Activated naive CD4-positive, alpha-beta T cell (primary cell): ENCODE results near the gene LGALS7B.
"Not testable (repeated sequence)": the region's sequence is repeated elsewhere in the genome, so short reads cannot be mapped to it uniquely, and the experiment has no call there.

Experiments
- DNase-seq, 4 experiments: peaks; one replicate each; lab custom pipeline; 2025; lab: John Stamatoyannopoulos, UW

The LGALS7B gene

DNA sequence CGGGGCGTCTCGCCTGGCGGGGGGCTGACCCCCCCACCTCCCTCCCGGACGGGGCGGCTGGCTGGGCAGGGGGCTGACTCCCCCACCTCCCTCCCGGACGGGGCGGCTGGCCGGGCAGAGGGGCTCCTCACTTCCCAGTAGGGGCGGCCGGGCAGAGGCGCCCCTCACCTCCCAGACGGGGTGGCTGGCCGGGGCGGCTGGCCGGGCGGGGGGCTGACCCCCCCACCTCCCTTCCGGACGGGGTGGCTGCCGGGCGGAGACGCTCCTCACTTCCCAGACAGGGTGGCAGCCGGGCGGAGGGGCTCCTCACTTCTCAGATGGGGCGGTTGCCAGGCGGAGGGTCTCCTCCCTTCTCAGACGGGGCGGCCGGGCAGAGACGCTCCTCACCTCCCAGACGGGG, 8.8 kb downstream of the LGALS7B start:
- DNase-seq = not testable (repeated sequence)

DNA sequence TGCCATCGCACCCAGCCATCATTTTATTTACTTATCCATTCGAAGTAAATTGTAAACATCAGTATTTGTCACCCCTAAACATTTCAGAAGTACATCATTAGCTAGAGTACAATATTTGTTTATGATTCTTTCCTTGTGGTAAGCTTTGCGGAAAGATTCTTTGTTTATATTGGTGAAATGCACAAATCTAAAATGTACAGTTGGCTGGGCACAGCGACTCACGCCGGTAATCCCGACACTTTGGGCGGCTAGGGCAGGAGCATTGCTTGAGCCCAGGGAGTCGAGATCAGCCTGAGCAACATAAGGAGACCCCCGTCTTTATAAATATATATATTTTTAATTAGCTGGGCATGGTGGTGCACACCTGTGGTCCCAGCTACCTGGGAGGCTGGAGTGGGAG, 10.1 kb downstream of the LGALS7B start:
- no peak for DNase-seq

DNA sequence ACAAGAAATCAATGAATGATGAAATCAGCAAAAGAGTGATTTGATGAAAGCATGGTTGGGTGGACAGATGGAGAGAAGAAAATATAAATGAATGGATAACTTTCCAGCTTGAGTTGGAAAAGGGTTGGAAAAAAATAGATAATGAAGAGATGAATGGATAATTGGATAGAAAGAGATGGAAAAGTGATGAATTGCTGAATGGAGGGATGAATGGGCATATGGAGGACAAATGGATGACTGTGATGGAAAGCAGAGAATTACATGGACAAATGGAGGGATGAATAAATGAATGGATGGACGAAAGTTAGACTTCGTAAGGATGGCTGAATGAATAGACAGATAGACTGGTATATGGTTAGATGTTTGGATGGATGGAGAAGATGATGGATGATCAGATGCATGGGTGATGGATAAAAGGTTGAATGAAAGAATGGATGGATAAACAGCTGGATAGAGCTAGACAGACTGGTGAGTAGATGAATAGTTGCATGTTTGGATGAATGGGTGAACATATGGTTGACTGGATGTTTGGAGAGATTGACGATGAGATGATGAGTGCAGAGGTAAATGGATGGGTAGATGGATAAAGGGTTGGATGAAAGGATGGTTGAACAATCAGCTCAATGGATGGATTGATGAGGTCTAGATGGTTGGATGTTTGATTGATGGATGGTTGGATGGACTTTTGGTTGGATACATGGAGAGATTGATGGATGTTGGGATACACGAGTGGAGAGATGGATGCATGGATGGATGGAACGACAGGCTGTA, 11.8 kb downstream of the LGALS7B start:
- DNase-seq = no peak

DNA sequence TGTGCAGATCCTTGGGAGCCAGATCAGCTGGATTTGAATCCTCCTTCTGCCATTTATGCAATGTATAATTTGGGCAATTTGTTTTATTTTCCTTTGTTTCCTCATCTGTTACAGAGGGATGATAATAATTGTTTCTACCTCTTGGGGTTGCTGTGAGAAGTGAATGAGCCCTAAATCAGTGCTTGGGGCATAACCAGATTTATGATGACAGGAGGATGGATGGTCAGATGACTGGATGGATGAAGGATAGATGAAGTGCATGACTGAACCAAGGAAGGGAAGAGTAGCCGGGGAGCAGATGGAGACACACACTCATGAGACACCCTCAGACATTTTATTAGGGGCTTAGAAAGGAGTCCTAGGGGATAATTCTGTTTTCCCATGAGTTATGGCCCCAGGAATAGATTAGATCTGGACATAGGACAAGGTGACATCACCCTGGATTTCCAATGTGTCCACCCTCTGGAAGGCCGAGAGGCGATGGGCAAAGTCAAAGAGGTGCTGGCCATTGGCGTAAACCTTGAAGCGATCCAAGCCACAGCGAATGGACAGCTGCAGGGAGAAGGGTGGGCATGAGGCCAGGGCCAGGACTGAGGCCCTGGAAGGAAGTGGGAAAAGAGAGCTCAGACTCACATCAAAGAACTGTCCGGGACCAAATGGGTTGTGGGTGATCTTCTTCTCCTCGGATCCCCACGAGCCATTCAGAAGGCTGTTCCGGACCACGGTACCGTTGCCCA, 12.5 kb downstream of the LGALS7B start:
- DNase-seq = no peak

DNA sequence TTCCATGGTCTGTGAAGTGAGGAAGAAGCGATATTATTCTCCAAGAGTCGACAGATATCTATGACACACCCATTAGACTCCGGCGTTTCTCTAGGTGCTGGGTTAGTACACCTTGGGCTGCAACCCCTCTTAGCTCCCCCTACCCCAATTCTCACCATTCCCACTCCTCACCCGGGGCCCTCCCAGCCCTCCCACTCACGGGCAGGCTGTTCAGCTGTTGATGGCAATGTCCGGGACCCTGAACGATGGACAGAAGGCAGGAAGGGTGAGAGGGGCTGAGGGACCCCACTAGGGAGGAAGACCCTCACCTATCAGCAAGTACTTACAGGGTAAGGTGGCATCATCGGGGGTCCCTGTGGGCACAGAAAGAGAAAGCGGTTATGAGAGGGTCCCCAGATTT, 14.5 kb downstream of the LGALS7B start:
- no peak for DNase-seq

DNA sequence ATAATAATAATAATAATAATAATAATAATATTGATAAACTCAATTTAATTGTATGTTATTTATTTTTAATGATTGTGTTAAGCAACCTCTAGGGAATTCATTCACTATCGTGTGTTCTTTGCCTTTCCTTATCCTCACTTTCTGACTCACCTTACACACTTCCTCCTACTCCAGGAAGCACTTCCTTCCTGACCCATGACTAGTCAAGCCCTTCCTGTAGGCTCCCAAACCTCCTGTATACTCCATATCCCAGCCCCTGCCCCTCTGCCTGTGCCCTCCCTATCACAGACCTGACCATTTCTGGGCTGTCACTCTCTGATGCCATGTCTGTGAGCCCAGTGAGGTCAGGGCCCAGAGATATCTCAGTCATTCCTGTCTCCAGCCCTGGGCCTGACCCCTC, 16.2 kb downstream of the LGALS7B start:
- DNase-seq = no peak

DNA sequence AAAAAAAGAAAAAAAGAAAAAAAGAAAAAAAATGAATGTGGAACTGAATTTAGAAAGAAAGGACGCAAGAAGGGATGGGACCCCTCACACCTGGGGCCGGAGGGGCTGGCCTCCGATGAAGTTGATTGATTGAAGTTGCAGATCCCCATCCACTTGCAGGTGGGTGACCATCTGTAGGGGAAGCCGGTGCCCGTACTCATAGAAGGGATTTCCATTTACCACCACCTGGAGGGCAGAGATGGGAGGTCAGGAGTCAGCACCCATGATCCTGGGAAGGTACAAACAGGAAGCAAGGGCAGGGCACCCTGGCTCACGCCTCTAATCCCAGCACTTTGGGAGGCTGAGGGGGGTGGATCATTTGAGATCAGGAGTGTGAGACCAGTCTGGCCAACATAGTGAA, 17.4 kb downstream of the LGALS7B start:
- no peak for DNase-seq

DNA sequence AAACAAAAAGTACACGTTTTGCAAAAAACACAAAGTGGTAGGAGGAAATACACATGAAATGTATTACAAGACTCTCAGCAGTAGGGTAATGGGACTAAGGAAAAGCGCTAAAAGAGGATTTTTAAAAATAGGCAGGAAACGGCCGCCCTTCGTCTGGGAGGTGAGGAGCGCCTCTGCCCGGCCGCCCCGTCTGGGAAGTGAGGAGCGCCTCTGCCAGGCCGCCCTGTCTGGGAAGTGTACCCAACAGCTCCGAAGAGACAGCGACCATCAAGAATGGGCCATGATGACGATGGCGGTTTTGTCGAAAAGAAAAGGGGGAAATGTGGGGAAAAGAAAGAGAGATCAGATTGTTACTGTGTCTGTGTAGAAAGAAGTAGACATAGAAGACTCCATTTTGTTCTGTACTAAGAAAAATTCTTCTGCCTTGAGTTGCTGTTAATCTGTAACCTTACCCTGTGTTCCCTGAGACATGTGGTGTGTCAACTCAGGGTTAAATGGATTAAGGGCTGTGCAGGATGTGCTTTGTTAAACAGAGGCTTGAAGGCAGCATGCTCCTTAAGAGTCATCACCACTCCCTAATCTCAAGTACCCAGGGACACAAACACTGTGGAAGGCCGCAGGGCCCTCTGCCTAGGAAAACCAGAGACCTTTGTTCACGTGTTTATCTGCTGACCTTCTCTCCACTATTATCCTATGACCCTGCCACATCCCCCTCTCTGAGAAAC, 18.5 kb downstream of the LGALS7B start:
- DNase-seq = not testable (repeated sequence)

DNA sequence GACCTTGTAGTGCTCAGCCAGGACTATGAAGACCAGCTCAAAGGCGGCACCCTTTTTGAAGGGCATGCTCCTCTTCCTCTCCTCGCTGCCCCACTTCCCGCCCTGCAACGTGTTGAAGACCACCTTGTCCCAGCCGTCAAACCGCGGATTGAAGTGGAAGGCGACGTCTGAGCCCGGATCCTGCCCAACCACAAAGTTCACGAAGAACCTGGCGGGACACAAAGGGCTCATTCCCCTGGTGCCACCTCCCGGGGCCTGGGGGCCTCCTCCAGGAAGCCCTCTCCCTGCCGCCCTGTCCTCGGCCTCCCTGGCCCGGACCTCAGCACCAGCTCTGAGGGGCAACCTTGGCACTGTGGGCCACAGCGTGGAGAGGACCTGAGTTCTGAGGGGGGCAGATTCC, 19.7 kb downstream of the LGALS7B start:
- DNase-seq = no peak

DNA sequence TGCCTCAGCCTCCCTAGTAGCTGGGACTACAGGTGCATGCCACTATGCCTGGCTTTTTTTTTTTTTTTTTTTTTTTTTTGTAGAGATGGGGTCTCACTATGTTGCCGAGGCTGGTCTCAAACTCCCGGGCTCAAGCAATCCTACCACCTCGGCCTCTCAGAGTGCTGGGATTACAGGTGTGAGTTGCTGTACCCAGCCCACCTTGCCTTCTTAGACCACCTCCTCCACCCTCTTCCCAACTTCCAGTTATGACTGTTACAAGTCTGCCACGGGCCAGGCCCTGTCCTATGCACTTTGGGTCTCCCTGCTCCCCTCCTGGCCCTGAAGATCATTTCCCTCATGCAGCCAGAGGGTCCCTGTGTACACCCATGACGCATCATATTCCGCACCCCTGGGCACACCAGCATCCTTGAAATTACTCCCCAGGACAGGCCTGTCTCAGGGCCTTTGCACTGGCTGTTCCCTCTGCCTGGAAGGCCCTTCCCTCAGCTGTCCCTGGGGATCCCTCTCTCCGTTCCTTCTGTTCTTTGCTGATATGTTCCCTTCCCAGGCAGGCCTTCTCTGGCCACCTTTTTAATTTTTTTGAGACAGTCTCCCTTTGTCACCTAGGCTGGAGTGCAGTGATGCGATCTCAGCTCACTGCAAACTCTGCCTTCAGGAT, 20.7 kb downstream of the LGALS7B start:
- no peak for DNase-seq

DNA sequence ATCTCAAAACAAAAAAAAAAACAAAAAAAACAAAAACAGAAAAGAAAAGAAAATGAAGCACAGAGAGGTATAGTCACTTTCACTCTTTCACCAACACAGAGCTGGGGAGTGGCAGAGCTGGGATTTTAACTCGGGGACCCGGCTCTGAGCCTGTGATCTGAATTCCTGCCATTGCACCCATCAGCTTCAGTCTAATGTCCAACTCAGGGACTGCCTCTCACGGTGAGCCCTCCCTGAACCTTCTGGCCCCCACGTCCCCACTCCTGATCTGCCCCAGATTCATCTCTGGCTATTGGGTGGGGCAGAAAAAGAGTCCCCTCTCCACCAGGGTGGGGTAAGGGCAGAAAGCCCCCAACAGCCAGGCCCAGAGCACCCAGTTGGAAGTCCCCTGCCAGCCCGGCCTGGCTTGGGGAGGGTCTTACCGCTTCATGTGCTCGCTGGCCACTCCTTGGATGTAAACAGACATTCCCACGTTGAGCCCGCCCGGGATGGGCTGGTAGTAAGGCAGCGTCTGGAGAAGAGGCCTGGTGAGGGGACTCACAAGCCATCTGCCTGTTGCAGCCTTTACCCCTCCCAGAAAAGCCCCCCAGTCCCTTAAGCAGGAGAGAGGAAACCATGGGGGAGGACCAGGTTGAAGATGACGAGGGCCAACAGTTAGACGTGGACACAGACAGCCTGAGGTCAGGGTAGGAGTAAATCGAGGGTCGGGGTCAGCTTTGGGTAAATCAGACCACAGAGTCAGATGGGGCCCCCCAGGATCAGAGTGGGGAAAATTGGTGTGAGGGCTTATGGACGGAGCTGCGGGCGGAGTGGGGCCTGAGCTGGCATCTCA, 23.2 kb downstream of the LGALS7B start:
- DNase-seq = no peak

DNA sequence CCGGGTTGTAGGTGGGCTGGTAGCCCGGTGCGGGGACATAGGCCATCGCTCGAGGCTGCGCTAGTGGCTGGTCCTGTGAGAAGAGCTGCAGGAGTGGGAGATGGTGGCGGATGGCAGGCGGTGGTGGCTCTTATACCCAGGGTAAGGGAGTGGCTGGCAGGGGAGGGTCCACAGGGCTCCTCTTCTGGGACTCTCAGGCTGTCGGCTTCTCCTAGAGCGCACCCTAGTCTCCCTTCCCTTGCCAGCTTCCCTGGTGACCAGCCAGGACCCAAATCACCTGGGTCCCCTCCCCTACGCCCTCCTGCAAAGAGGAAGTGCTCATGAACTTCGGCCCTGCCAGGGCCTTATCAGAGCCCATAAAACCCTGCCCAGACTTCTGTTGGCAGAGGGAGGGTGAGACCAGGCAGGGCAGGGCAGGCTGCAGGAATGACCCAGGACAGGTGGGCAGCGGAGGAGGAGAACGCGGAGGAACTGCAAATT, 23.9 kb downstream of the LGALS7B start, which contains the start of gene LGALS4:
Gene LGALS4 (minus strand): TSS at position 105 of the 480 bp plus-strand sequence. CDS start 59 bp downstream, at position 46.
- DNase-seq = no peak

DNA sequence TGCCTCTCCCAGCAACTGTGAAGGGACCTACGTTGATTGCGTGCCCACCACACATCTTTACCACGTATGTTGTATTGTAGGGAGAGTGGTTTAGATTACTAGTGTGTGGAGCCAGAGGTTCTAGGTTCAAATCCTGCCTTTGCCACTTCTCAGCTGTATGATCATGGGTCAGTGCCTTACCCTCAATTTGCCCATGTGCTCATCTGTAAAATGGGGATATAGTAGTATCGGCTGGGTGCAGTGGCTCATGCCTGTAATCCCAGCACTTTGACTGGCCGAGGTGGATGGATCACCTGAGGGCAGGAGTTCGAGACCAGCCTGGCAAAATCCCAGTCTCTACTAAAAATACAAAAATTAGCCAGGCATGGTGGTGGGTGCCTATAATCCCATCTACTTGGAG, 24.3 kb downstream of the LGALS7B start:
- DNase-seq = no peak

DNA sequence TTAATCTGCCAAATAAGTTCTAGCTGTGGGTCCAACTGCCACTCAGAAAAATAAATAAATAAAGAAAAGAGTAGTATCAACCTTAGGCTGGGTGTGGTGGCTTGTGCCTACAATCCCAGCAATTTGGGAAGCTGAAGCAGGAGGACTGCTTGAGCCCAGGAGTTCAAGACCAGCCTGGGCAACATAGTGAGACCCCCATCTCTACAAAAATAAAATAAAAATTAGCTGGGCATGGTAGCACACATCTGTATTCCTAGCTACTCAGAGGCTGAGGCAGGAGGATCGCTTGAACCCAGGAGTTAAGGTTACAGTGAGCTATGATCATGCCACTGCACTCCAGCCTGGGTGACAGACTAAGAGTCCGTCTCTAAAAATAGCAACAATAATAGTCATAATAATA, 24.9 kb downstream of the LGALS7B start:
- DNase-seq = not testable (repeated sequence)

DNA sequence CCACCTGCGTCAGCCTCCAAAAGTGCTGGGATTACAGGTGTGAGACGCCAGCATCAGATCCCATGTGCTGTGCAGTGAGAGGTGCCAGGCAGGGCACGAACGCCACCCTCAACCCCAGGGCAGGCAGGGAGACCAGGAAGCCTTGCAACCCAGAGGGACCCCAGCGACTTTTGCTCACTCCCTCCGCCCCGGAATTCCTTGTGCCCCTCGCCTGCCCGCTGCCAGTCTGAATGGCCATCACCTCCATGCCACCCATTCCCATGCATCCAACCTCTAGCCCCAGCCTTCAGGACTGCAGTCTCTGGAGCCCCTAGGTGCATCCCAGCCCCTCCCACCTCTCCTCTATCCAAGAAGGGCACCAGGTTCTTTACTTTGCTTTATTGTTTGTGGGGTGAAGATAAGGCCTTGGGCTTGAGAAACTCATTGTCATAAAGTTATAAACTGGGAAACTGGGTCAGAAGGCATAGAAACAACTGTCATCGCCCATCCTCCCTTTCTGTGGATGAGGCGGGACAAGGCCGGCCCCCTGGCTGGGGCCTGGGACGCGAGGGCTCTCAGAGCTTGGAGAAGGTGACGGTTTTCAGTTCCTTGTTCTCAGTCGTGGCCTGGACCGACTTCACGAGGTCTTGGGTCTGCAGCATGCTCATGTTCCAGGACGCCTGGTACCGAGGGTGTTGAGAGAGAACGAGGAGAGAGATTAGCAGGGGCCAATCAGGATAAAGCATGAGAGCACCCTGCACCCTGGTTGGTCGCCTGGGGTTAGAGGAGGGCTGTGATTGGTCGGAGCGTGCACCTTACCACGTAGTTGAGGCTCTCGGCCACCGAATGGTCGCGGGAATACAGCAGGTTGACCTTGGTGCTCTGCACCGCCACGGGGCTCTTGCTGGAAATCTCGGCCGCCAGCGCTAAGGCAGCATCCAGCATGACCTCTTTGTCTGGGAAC, 26.3 kb downstream of the LGALS7B start:
- DNase-seq = no peak

DNA sequence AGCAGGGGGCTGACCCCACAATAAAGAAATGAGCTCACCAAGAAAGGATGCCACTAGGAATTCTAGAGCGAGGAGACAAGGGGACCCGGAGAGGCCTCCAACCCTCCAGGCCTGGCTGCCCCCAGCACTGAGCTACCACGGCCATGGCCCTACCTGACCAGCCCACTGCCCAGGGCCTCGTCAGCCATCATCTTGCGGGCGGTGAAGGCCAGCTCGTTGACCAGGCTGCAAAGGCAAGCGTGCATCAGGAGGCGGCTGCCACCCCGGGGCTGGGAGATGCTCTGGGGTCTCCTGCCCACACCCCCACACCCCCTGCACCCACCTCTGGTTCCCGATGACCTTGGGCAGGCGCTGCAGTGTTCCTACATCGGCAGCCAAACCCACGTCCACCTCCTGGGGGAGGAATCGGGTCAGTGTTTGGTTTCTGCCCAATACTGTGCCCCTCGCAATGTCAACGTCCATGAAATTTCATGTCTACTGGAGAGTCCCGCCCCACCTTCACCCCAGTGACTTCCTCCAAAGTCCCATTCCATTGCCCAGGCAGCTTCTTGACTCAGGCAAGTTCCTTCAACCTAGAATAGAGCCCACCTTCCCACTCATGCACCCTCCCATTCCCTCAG, 27.2 kb downstream of the LGALS7B start:
- no peak for DNase-seq

DNA sequence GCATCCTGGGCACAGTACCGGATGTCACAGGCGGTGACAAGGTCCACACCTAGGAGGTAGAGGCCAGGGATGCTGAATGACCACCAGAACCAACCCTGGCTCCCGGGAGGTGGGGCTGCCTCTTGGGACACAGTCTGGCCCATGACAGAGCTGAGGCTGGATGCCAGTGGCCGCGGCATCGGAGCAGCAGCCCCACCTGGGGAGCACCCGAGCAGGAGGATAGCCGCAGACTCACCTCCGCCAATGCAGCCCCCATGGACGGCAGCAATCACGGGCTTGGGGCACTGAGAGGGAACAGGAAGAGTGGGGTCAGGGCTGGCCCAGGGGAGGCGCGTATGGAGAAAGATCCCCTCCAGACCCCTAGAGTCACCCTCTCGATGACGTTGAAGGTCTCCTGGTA, 28.1 kb downstream of the LGALS7B start:
- no peak for DNase-seq

DNA sequence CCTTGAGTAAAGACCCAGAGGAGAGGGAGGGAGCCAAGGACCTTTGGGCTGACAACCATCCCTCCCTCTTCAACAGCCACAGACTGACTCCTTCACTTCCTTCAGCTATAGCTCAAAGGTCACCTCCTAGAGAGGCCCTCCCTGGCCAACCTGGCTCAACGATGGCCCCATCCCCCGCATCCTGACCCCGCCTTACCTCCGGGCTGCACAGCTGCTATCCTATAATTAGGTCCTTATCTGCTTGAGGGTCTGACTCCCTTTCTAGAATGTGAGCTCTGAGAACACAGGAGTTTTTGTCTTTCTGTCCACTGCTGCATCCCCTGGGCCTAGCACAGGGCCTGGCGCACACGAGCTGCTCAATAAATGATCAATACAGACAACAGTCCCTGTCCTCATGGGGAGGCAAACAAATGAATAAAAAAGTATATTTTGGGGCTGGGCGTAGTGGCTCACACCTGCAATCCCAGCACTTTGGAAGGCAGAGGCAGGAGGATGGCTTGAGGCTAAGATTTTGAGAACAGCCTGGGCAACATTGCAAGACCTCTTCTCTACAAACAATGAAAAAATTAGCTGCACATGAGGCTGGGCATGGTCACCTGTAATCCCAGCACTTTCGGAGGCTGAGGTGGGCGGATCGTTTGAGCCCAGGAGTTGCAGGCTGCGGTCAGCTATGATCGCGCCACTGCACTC, 30.4 kb downstream of the LGALS7B start:
- no peak for DNase-seq
